BLaER1 treated with 17β-estradiol and CSF1 and Interleukin-3, amounts not matched to agents 10 nM and 100 nM (cell line): ENCODE results near the gene ATP4B.
A peak's percentile ranks its signal among the peaks of the same experiment; 100 is the strongest.

Experiments
- H3K27ac ChIP-seq, 11 experiments: shearing (Covaris generic); formaldehyde crosslinking; 2 replicates each; pipeline ENCODE4 v1.8.1; 2022
- H3K27me3 ChIP-seq, 11 experiments: shearing (Covaris generic); formaldehyde crosslinking; 2 replicates each; pipeline ENCODE4 v1.8.1; 2022
- H3K36me3 ChIP-seq, 11 experiments: shearing (Covaris generic); formaldehyde crosslinking; 2 replicates each; pipeline ENCODE4 v1.8.1; 2022
- H3K4me1 ChIP-seq, 10 experiments: shearing (Covaris generic); formaldehyde crosslinking; 2 replicates each; pipeline ENCODE4 v1.8.1; 2022
- H3K4me2 ChIP-seq, 11 experiments: shearing (Covaris generic); formaldehyde crosslinking; 2 replicates each; pipeline ENCODE4 v1.8.1; 2022
- H3K4me3 ChIP-seq, 10 experiments: shearing (Covaris generic); formaldehyde crosslinking; 2 replicates each; pipeline ENCODE4 v1.8.1; 2022
- H3K9ac ChIP-seq, 11 experiments: shearing (Covaris generic); formaldehyde crosslinking; 2 replicates each; pipeline ENCODE4 v1.8.1; 2022
- H3K9me3 ChIP-seq, 11 experiments: shearing (Covaris generic); formaldehyde crosslinking; replicated peaks in 1 of 11; 2 replicates each; pipeline ENCODE4 v1.8.1; 2022
- H4K20me1 ChIP-seq, 11 experiments: shearing (Covaris generic); formaldehyde crosslinking; 2 replicates each; pipeline ENCODE4 v1.8.1; 2022
- Cebpa-rat ChIP-seq, 11 experiments: shearing (Covaris generic); IDR thresholded peaks; 2 replicates each; pipeline ENCODE4 v1.8.1; 2022

The ATP4B gene

GRCh38 chr13:113641426-113641825 lies 16.6 kb downstream of the ATP4B start:
- H3K27me3 ChIP-seq, result no peaks in the 10 kb centered on the region
- no peak overlapping the region for H3K4me3 ChIP-seq
- peaks cover 0 to 17% (median 10%) of the 10 kb centered on the region in 11 experiments; a peak in 13 of 22 replicates for H3K9me3 ChIP-seq
- no peak for TF ChIP-seq Cebpa-rat (IDR thresholded peaks at IDR 0.05)
- H3K4me1 ChIP-seq, result peaks cover 1 to 50% (median 45%) of the 10 kb centered on the region in 10 experiments; a peak in 17 of 20 replicates
- H3K4me2 ChIP-seq, result peak overlapping the region in 1 of 11 experiments; percentile 71; a peak in 2 of 22 replicates
- H4K20me1 ChIP-seq, result peaks cover 0 to 23% (median 10%) of the 10 kb centered on the region in 11 experiments; a peak in 10 of 22 replicates
- H3K36me3 ChIP-seq, result peaks cover 58 to 73% (median 62%) of the 10 kb centered on the region in 11 experiments
- H3K9ac ChIP-seq, result no peak overlapping the region
- no peak overlapping the region for H3K27ac ChIP-seq

GRCh38 chr13:113639616-113640262 lies 18.3 kb downstream of the ATP4B start:
- TF ChIP-seq Cebpa-rat (IDR thresholded peaks at IDR 0.05), result no peak
- no peak overlapping the region for H3K9ac ChIP-seq
- H3K4me2 ChIP-seq, result no peak overlapping the region
- H3K9me3 ChIP-seq, result peaks cover 0 to 17% (median 10%) of the 10 kb centered on the region in 11 experiments; a peak in 13 of 22 replicates
- no peak overlapping the region for H3K27ac ChIP-seq
- no peak overlapping the region for H3K4me3 ChIP-seq
- H4K20me1 ChIP-seq, result peaks cover 0 to 40% (median 24%) of the 10 kb centered on the region in 11 experiments; a peak in 12 of 22 replicates
- no peaks in the 10 kb centered on the region for H3K27me3 ChIP-seq
- peaks cover 75 to 84% (median 79%) of the 10 kb centered on the region in 11 experiments for H3K36me3 ChIP-seq
- H3K4me1 ChIP-seq, result peaks cover 0 to 33% (median 28%) of the 10 kb centered on the region in 10 experiments; a peak in 17 of 20 replicates

- H3K9ac ChIP-seq, result no peak overlapping the region
- H3K36me3 ChIP-seq, result peaks cover 84 to 91% (median 88%) of the 10 kb centered on the region in 11 experiments
- H3K4me1 ChIP-seq, result peaks cover 0 to 25% (median 20%) of the 10 kb centered on the region in 10 experiments; a peak in 17 of 20 replicates
- no peaks in the 10 kb centered on the region for H3K27me3 ChIP-seq
- H3K9me3 ChIP-seq, result peaks cover 0 to 17% (median 10%) of the 10 kb centered on the region in 11 experiments; a peak in 13 of 22 replicates
- H3K27ac ChIP-seq, result no peak overlapping the region
- no peak overlapping the region for H3K4me2 ChIP-seq
- H4K20me1 ChIP-seq, result peaks cover 0 to 49% (median 26%) of the 10 kb centered on the region in 11 experiments; a peak in 14 of 22 replicates
- no peak overlapping the region for H3K4me3 ChIP-seq
- no peak for TF ChIP-seq Cebpa-rat (IDR thresholded peaks at IDR 0.05)
Measured at GRCh38 chr13:113638806-113639205, 19.2 kb downstream of the ATP4B start.

GRCh38 chr13:113638173-113638746 lies 19.7 kb downstream of the ATP4B start:
- peaks cover 0 to 19% (median 15%) of the 10 kb centered on the region in 10 experiments; a peak in 16 of 20 replicates for H3K4me1 ChIP-seq
- no peak overlapping the region for H3K4me2 ChIP-seq
- H3K36me3 ChIP-seq, result peaks cover 90 to 96% (median 93%) of the 10 kb centered on the region in 11 experiments

GRCh38 chr13:113637262-113638160 lies 20.5 kb downstream of the ATP4B start:
- Histone ChIP-seq H3K4me1 (peaks cover 0 to 12% (median 7%) of the 10 kb centered on the region in 10 experiments; a peak in 16 of 20 replicates), H3K36me3 (peaks cover 95 to 99% (median 98%) of the 10 kb centered on the region in 11 experiments), H3K9ac (no peak overlapping the region), H3K9me3 (peaks cover 0 to 17% (median 8%) of the 10 kb centered on the region in 11 experiments; a peak in 13 of 22 replicates), H3K4me2 (no peak overlapping the region), H3K27ac (no peak overlapping the region), H3K27me3 (no peaks in the 10 kb centered on the region), H3K4me3 (no peak overlapping the region), H4K20me1 (peaks cover 0 to 61% (median 37%) of the 10 kb centered on the region in 11 experiments; a peak in 16 of 22 replicates)
- TF ChIP-seq Cebpa-rat (IDR thresholded peaks at IDR 0.05), result no peak

More at GRCh38 chr13:113638173-113638746, 19.7 kb downstream of the ATP4B start:
- Histone ChIP-seq H4K20me1 (peaks cover 0 to 53% (median 31%) of the 10 kb centered on the region in 11 experiments; a peak in 14 of 22 replicates), H3K9ac (no peak overlapping the region), H3K4me3 (no peak overlapping the region), H3K27ac (no peak overlapping the region), H3K27me3 (no peaks in the 10 kb centered on the region), H3K9me3 (peaks cover 0 to 17% (median 10%) of the 10 kb centered on the region in 11 experiments; a peak in 13 of 22 replicates)
- no peak for TF ChIP-seq Cebpa-rat (IDR thresholded peaks at IDR 0.05)

- Histone ChIP-seq H3K36me3 (peaks cover 95 to 99% (median 98%) of the 10 kb centered on the region in 11 experiments), H3K27ac (no peak overlapping the region), H3K9ac (no peak overlapping the region), H3K27me3 (no peaks in the 10 kb centered on the region), H3K4me1 (peaks cover 0 to under 1% (median 0%) of the 10 kb centered on the region in 10 experiments; a peak in 1 of 20 replicates), H3K4me3 (no peak overlapping the region), H3K4me2 (no peak overlapping the region), H4K20me1 (peaks cover 0 to 72% (median 45%) of the 10 kb centered on the region in 11 experiments; a peak in 18 of 22 replicates), H3K9me3 (peaks cover 0 to 6% (median 0%) of the 10 kb centered on the region in 11 experiments; a peak in 8 of 22 replicates)
- TF ChIP-seq Cebpa-rat (IDR thresholded peaks at IDR 0.05), result no peak
Measured at GRCh38 chr13:113636266-113636963, 21.6 kb downstream of the ATP4B start.

- no peak for TF ChIP-seq Cebpa-rat (IDR thresholded peaks at IDR 0.05)
- Histone ChIP-seq H3K36me3 (peaks cover 97 to 100% (median 100%) of the 10 kb centered on the region in 11 experiments), H3K27ac (no peak overlapping the region), H3K9me3 (peaks cover 0 to 4% (median 0%) of the 10 kb centered on the region in 11 experiments; a peak in 2 of 22 replicates), H3K4me3 (no peak overlapping the region), H3K4me2 (no peak overlapping the region), H3K4me1 (no peaks in the 10 kb centered on the region), H3K9ac (no peak overlapping the region), H4K20me1 (peaks cover 0 to 79% (median 52%) of the 10 kb centered on the region in 11 experiments; a peak in 18 of 22 replicates), H3K27me3 (no peaks in the 10 kb centered on the region)
Measured at GRCh38 chr13:113635709-113636108, 22.3 kb downstream of the ATP4B start.

- Histone ChIP-seq H3K9ac (no peak overlapping the region), H4K20me1 (peaks cover 0 to 84% (median 57%) of the 10 kb centered on the region in 11 experiments; a peak in 21 of 22 replicates), H3K4me3 (no peak overlapping the region), H3K27me3 (no peaks in the 10 kb centered on the region), H3K4me1 (no peaks in the 10 kb centered on the region), H3K27ac (no peak overlapping the region), H3K4me2 (no peak overlapping the region), H3K36me3 (peaks cover 95 to 100% (median 98%) of the 10 kb centered on the region in 11 experiments), H3K9me3 (peaks cover 0 to 4% (median 0%) of the 10 kb centered on the region in 11 experiments; a peak in 2 of 22 replicates)
- TF ChIP-seq Cebpa-rat (IDR thresholded peaks at IDR 0.05), result no peak
Measured at GRCh38 chr13:113635048-113635420, 23.0 kb downstream of the ATP4B start.
